HepG2 (cell line): ENCODE data around the gene ME2. TPM values are rescaled to one million over a fixed set of nuclear protein-coding genes. Genes with fewer than 3 reads are reported as not detected.

Experiments
- ARID3A ChIP-seq: IDR thresholded peaks from 2 replicates; pipeline ENCODE4 v1.6.1; 2012; ENCODE audit warnings: low read depth, low read length, improper control_type of control experiment
- ELK4 ChIP-seq: sonication (generic); formaldehyde crosslinking; IDR thresholded peaks from 2 replicates; pipeline ENCODE4 v1.9.0; 2021; ENCODE audit warnings: missing genetic modification reagents, borderline replicate concordance
- FLYWCH1 ChIP-seq: sonication (generic); formaldehyde crosslinking; IDR thresholded peaks from 2 replicates; pipeline ENCODE4 v1.8.1; 2023; ENCODE audit warnings: mild to moderate bottlenecking, missing genetic modification reagents
- FOXK1 ChIP-seq: sonication (generic); formaldehyde crosslinking; IDR thresholded peaks from 2 replicates; pipeline ENCODE4 v1.4.0; 2020; ENCODE audit warnings: low read depth, missing genetic modification reagents, borderline replicate concordance
- MIXL1 ChIP-seq: IDR thresholded peaks from 2 replicates; pipeline ENCODE4 v1.6.1; 2016
- MLX ChIP-seq: IDR thresholded peaks from 2 replicates; pipeline ENCODE4 v1.6.1; 2016
- RAD21 ChIP-seq: fragments of 450-650 bp; formaldehyde crosslinking; IDR thresholded peaks from 2 replicates; pipeline ENCODE4 v1.5.0; 2020; ENCODE audit warnings: mild to moderate bottlenecking
- RARA ChIP-seq: IDR thresholded peaks from 2 replicates; pipeline ENCODE4 v1.6.1; 2016; ENCODE audit warnings: missing genetic modification reagents, missing compliant biosample characterization
- SP1 ChIP-seq, 2 experiments: fragments of 450-650 bp in 1 of 2; sonication (generic) in 1 of 2; formaldehyde crosslinking in 1 of 2; IDR thresholded peaks; 2 replicates each; pipeline versions ENCODE4 v1.4.0 to v1.6.1; 2016 to 2020; ENCODE audit warnings: missing genetic modification reagents in 1 of 2
- UBTF ChIP-seq: sonication (generic); formaldehyde crosslinking; IDR thresholded peaks from 2 replicates; pipeline ENCODE4 v1.4.0; 2020; ENCODE audit warnings: mild to moderate bottlenecking, missing genetic modification reagents
- ZMYM2 ChIP-seq: sonication (generic); formaldehyde crosslinking; IDR thresholded peaks from 2 replicates; pipeline ENCODE4 v1.8.0; 2022; ENCODE audit warnings: mild to moderate bottlenecking, missing genetic modification reagents
- ZNF160 ChIP-seq: sonication (generic); formaldehyde crosslinking; IDR thresholded peaks from 2 replicates; pipeline ENCODE4 v1.8.0; 2022; ENCODE audit warnings: mild to moderate bottlenecking, inconsistent platforms, missing genetic modification reagents
- ZNF24 ChIP-seq: fragments of 450-650 bp; IDR thresholded peaks from 2 replicates; pipeline ENCODE4 v1.6.1; 2017; ENCODE audit warnings: antibody characterized with exemption, mild to moderate bottlenecking
- ZNF253 ChIP-seq: sonication (generic); formaldehyde crosslinking; IDR thresholded peaks from 2 replicates; pipeline ENCODE4 v1.8.0; 2022; ENCODE audit warnings: mild to moderate bottlenecking, missing genetic modification reagents, borderline replicate concordance
- ZNF280D ChIP-seq: sonication (generic); formaldehyde crosslinking; IDR thresholded peaks from 2 replicates; pipeline ENCODE4 v1.5.1; 2020; ENCODE audit warnings: mild to moderate bottlenecking, missing genetic modification reagents
- ZNF501 ChIP-seq: sonication (generic); formaldehyde crosslinking; IDR thresholded peaks from 2 replicates; pipeline ENCODE4 v1.5.1; 2020; ENCODE audit warnings: mild to moderate bottlenecking, moderate library complexity, missing genetic modification reagents
- ZNF737 ChIP-seq: sonication (generic); formaldehyde crosslinking; IDR thresholded peaks from 2 replicates; pipeline ENCODE4 v1.5.0; 2020; ENCODE audit warnings: missing genetic modification reagents, mild to moderate bottlenecking, borderline replicate concordance
- ZSCAN9 ChIP-seq: IDR thresholded peaks from 2 replicates; pipeline ENCODE4 v1.6.1; 2016; ENCODE audit warnings: borderline replicate concordance
- polyA plus RNA-seq, 8 experiments: library from polyadenylated mRNA; depleted of rRNA in 3 of 8; stranded (reverse) in 7 of 8; unstranded in 1 of 8; fragments of >200 nt; fragmentation: Illumina TruSeq in 4 of 8; extraction: Trizol in 4 of 8; gene quantifications; 2 replicates each; pipeline versions ENCODE4 v1.2.1 to v1.2.3, GENCODE V29; 2011 to 2016; ENCODE audit warnings: low read depth in 4 of 8, missing spikeins in 1 of 8, mixed read lengths in 1 of 8; ENCODE audit not compliant: insufficient read depth in 1 of 8
- total RNA-seq, 5 experiments: library from RNA; depleted of rRNA; stranded (reverse); fragments of >200 nt; fragmentation: Illumina TruSeq; extraction: Trizol; gene quantifications; 2 replicates each; pipeline ENCODE4 v1.2.3, GENCODE V29; 2016; ENCODE audit warnings: low read depth in 1 of 5

Gene ME2
- total and polyA plus RNA-seq, 2 of the 13 experiments (the other 11 are each of a cell fraction or from before 2014, with no cell fraction given): 17.3 to 20.6 TPM

- TF ChIP-seq UBTF (CRISPR knock-in tag) (no peak), ZNF280D (CRISPR knock-in tag) (no peak), RARA (peak; percentile 85), RAD21 (CRISPR knock-in tag) (no peak), ZMYM2 (CRISPR knock-in tag) (no peak), FLYWCH1 (no peak), ZNF253 (CRISPR knock-in tag) (no peak), ZNF24 (no peak), FOXK1 (CRISPR knock-in tag) (peak; percentile 90; the same call in 1 of the 2 replicates), ZNF160 (CRISPR knock-in tag) (no peak), ARID3A (0 out of 2 replicates have a peak, but pooled peaks have one; percentile 18), ZNF501 (CRISPR knock-in tag) (no peak), SP1 (IDR thresholded peaks at IDR 0.05) (no peak), SP1 (CRISPR knock-in tag; IDR thresholded peaks at IDR 0.05) (no peak), ZNF737 (CRISPR knock-in tag) (no peak), MIXL1 (CRISPR knock-in tag) (peak; percentile 78), ELK4 (no peak), ZSCAN9 (CRISPR knock-in tag) (no peak), MLX (peak; percentile 49; the same call in 1 of the 2 replicates)
These were observed 23.9 kb downstream of the ME2 start (continued) for GRCh38 chr18:50902797-50903196.
